ENCODE measurements around the gene SPI1.

GRCh38 chr11:47327025-47327424 is 51.3 kb downstream of the SPI1 start:
- TF ChIP-seq POLR2A (IDR thresholded peaks at IDR 0.05) = no peak
- no peak for TF ChIP-seq CTCF (IDR thresholded peaks at IDR 0.05)
- TF ChIP-seq EP300 (IDR thresholded peaks at IDR 0.05) = no peak

All from upper lobe of left lung (tissue), 4 donors.